HepG2 (cell line): ENCODE measurements around the gene OTOP1. TPM values are rescaled to one million over a fixed set of nuclear protein-coding genes. Genes with fewer than 3 reads are reported as not detected.

Source experiments
- ARNTL ChIP-seq: sonication (generic); formaldehyde crosslinking; IDR thresholded peaks from 2 replicates; pipeline ENCODE4 v1.4.0; 2020; ENCODE audit warnings: mild to moderate bottlenecking, missing genetic modification reagents
- CBFB ChIP-seq: sonication (generic); formaldehyde crosslinking; IDR thresholded peaks from 2 replicates; pipeline ENCODE4 v1.4.0; 2020; ENCODE audit warnings: missing genetic modification reagents
- CBX5 ChIP-seq: sonication (generic); formaldehyde crosslinking; IDR thresholded peaks from 2 replicates; pipeline ENCODE4 v1.4.0; 2020; ENCODE audit warnings: missing genetic modification reagents, borderline replicate concordance
- GATAD2A ChIP-seq: IDR thresholded peaks from 2 replicates; pipeline ENCODE4 v1.6.1; 2016
- KDM3A ChIP-seq: IDR thresholded peaks from 2 replicates; pipeline ENCODE4 v1.6.1; 2018; ENCODE audit warnings: low read depth, missing compliant biosample characterization
- MAZ ChIP-seq, 2 experiments: sonication (generic) in 1 of 2; formaldehyde crosslinking in 1 of 2; IDR thresholded peaks; 2 replicates each; pipeline versions ENCODE4 v1.5.0 to v1.6.1; 2012 to 2020; ENCODE audit warnings: low read depth in 2 of 2, mild to moderate bottlenecking in 2 of 2, borderline replicate concordance in 1 of 2, improper control_type of control experiment in 1 of 2, low read length in 1 of 2, missing genetic modification reagents in 1 of 2, moderate library complexity in 1 of 2
- REL ChIP-seq: sonication (generic); formaldehyde crosslinking; conservative IDR thresholded peaks from 2 replicates; pipeline ENCODE4 v1.8.0; 2022; ENCODE audit warnings: mild to moderate bottlenecking, missing genetic modification reagents, moderate library complexity
- RELA ChIP-seq: sonication (generic); formaldehyde crosslinking; IDR thresholded peaks from 2 replicates; pipeline ENCODE4 v1.4.0; 2020; ENCODE audit warnings: missing genetic modification reagents
- SOX6 ChIP-seq, 2 experiments: fragments of 450-650 bp in 1 of 2; sonication (generic) in 1 of 2; formaldehyde crosslinking in 1 of 2; IDR thresholded peaks; 2 replicates each; pipeline versions ENCODE4 v1.4.0 to v1.6.1; 2017 to 2020; ENCODE audit warnings: antibody characterized with exemption in 1 of 2, mild to moderate bottlenecking in 1 of 2, missing genetic modification reagents in 1 of 2
- ZFP90 ChIP-seq: sonication (generic); formaldehyde crosslinking; IDR thresholded peaks from 2 replicates; pipeline ENCODE4 v1.8.0; 2022; ENCODE audit warnings: missing genetic modification reagents, mild to moderate bottlenecking, inconsistent platforms, borderline replicate concordance
- ZNF124 ChIP-seq: sonication (generic); formaldehyde crosslinking; IDR thresholded peaks from 2 replicates; pipeline ENCODE4 v1.4.0; 2020; ENCODE audit warnings: missing genetic modification reagents
- ZNF17 ChIP-seq: sonication (generic); formaldehyde crosslinking; IDR thresholded peaks from 2 replicates; pipeline ENCODE4 v1.5.0; 2020; ENCODE audit warnings: mild to moderate bottlenecking, missing genetic modification reagents
- ZNF34 ChIP-seq: sonication (generic); formaldehyde crosslinking; IDR thresholded peaks from 2 replicates; pipeline ENCODE4 v1.4.0; 2020; ENCODE audit warnings: mild to moderate bottlenecking, missing genetic modification reagents, borderline replicate concordance
- ZNF441 ChIP-seq: sonication (generic); formaldehyde crosslinking; IDR thresholded peaks from 2 replicates; pipeline ENCODE4 v1.7.0; 2021; ENCODE audit warnings: missing genetic modification reagents, borderline replicate concordance
- ZNF543 ChIP-seq: sonication (generic); formaldehyde crosslinking; IDR thresholded peaks from 2 replicates; pipeline ENCODE4 v1.4.0; 2020; ENCODE audit warnings: mild to moderate bottlenecking, missing genetic modification reagents
- ZNF768 ChIP-seq: sonication (generic); formaldehyde crosslinking; IDR thresholded peaks from 2 replicates; pipeline ENCODE4 v1.4.0; 2020; ENCODE audit warnings: missing genetic modification reagents
- ZNF879 ChIP-seq: sonication (generic); formaldehyde crosslinking; IDR thresholded peaks from 2 replicates; pipeline ENCODE4 v1.8.1; 2023; ENCODE audit warnings: missing genetic modification reagents
- polyA plus RNA-seq, 8 experiments: library from polyadenylated mRNA; depleted of rRNA in 3 of 8; stranded (reverse) in 7 of 8; unstranded in 1 of 8; fragments of >200 nt; fragmentation: Illumina TruSeq in 4 of 8; extraction: Trizol in 4 of 8; gene quantifications; 2 replicates each; pipeline versions ENCODE4 v1.2.1 to v1.2.3, GENCODE V29; 2011 to 2016; ENCODE audit warnings: low read depth in 4 of 8, missing spikeins in 1 of 8, mixed read lengths in 1 of 8; ENCODE audit not compliant: insufficient read depth in 1 of 8
- total RNA-seq, 5 experiments: library from RNA; depleted of rRNA; stranded (reverse); fragments of >200 nt; fragmentation: Illumina TruSeq; extraction: Trizol; gene quantifications; 2 replicates each; pipeline ENCODE4 v1.2.3, GENCODE V29; 2016; ENCODE audit warnings: low read depth in 1 of 5
- TF ChIP-seq, protein P1 (sequence below): sonication (generic); formaldehyde crosslinking; IDR thresholded peaks from 2 replicates; pipeline ENCODE4 v1.8.1; 2023; ENCODE audit warnings: mild to moderate bottlenecking, missing genetic modification reagents
- TF ChIP-seq, protein P2 (sequence below): sonication (generic); formaldehyde crosslinking; IDR thresholded peaks from 2 replicates; pipeline ENCODE4 v1.4.0; 2020; ENCODE audit warnings: mild to moderate bottlenecking, missing genetic modification reagents
- TF ChIP-seq, protein P3 (sequence below): sonication (generic); formaldehyde crosslinking; IDR thresholded peaks from 2 replicates; pipeline ENCODE4 v1.8.0; 2022; ENCODE audit warnings: missing genetic modification reagents, mild to moderate bottlenecking, borderline replicate concordance
- TF ChIP-seq, protein P4 (sequence below): IDR thresholded peaks from 2 replicates; pipeline ENCODE4 v1.6.1; 2018; ENCODE audit warnings: missing genetic modification reagents, mild to moderate bottlenecking, missing compliant biosample characterization
- TF ChIP-seq, protein P5 (sequence below): IDR thresholded peaks from 2 replicates; pipeline ENCODE4 v1.6.1; 2016; ENCODE audit warnings: mild to moderate bottlenecking

Gene OTOP1
- total and polyA plus RNA-seq, 2 of the 13 experiments (the other 11 are each of a cell fraction or from before 2014, with no cell fraction given), result not detected

DNA sequence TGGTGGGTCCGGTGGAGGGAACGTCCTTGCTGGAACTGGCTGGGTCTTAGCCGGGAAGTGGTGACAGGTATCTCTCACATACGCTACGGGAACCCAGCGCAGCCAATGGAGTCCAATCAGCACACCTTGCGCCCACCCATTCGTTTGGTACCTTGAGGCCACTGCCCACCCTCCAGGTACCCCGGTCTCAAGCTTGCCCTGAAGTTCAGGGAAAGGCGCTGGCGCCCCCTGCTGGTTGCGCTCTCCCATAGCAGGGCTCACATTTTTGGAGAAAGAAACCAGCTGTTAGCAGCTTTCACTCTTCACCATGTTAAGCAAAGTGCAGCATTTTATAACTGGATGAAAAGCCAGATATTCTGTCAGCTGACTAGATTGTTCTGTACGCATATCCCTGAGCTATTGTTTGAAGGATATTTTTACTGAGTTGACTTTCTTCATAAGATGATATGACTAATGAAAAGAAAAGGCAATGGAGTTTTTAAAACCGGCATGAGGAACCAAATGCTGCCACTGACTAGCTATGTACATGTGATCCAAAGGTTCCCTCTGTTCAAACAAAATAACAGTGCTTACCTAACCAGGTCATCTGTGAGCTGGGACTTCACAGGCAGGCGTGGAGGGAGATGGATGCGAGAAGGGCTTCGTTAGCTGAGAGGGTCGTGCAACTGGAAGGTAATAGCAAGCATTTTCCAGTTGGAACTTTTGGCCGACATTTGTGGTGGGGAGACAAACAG, 43.7 kb downstream of the OTOP1 start (continued):
- TF ChIP-seq, protein P1, sequence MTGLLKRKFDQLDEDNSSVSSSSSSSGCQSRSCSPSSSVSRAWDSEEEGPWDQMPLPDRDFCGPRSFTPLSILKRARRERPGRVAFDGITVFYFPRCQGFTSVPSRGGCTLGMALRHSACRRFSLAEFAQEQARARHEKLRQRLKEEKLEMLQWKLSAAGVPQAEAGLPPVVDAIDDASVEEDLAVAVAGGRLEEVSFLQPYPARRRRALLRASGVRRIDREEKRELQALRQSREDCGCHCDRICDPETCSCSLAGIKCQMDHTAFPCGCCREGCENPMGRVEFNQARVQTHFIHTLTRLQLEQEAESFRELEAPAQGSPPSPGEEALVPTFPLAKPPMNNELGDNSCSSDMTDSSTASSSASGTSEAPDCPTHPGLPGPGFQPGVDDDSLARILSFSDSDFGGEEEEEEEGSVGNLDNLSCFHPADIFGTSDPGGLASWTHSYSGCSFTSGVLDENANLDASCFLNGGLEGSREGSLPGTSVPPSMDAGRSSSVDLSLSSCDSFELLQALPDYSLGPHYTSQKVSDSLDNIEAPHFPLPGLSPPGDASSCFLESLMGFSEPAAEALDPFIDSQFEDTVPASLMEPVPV (CRISPR knock-in tag), result no peak
- TF ChIP-seq, protein P2, sequence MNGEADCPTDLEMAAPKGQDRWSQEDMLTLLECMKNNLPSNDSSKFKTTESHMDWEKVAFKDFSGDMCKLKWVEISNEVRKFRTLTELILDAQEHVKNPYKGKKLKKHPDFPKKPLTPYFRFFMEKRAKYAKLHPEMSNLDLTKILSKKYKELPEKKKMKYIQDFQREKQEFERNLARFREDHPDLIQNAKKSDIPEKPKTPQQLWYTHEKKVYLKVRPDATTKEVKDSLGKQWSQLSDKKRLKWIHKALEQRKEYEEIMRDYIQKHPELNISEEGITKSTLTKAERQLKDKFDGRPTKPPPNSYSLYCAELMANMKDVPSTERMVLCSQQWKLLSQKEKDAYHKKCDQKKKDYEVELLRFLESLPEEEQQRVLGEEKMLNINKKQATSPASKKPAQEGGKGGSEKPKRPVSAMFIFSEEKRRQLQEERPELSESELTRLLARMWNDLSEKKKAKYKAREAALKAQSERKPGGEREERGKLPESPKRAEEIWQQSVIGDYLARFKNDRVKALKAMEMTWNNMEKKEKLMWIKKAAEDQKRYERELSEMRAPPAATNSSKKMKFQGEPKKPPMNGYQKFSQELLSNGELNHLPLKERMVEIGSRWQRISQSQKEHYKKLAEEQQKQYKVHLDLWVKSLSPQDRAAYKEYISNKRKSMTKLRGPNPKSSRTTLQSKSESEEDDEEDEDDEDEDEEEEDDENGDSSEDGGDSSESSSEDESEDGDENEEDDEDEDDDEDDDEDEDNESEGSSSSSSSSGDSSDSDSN (CRISPR knock-in tag), result no peak
- no peak for TF ChIP-seq CBX5 (CRISPR knock-in tag)
- TF ChIP-seq ZNF768 (CRISPR knock-in tag), result no peak
- TF ChIP-seq, protein P3, sequence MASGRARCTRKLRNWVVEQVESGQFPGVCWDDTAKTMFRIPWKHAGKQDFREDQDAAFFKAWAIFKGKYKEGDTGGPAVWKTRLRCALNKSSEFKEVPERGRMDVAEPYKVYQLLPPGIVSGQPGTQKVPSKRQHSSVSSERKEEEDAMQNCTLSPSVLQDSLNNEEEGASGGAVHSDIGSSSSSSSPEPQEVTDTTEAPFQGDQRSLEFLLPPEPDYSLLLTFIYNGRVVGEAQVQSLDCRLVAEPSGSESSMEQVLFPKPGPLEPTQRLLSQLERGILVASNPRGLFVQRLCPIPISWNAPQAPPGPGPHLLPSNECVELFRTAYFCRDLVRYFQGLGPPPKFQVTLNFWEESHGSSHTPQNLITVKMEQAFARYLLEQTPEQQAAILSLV (CRISPR knock-in tag), result no peak
- TF ChIP-seq MAZ (IDR thresholded peaks at IDR 0.05; ENCODE audit: borderline replicate concordance, low read depth, low read length), result no peak
- TF ChIP-seq MAZ (CRISPR knock-in tag; IDR thresholded peaks at IDR 0.05; ENCODE audit: low read depth), result no peak
- TF ChIP-seq GATAD2A (CRISPR knock-in tag), result 0 out of 2 replicates have a peak, but pooled peaks have one; percentile 18
- TF ChIP-seq CBFB (CRISPR knock-in tag), result no peak
- no peak for TF ChIP-seq ZNF34 (CRISPR knock-in tag)
- TF ChIP-seq, protein P4, sequence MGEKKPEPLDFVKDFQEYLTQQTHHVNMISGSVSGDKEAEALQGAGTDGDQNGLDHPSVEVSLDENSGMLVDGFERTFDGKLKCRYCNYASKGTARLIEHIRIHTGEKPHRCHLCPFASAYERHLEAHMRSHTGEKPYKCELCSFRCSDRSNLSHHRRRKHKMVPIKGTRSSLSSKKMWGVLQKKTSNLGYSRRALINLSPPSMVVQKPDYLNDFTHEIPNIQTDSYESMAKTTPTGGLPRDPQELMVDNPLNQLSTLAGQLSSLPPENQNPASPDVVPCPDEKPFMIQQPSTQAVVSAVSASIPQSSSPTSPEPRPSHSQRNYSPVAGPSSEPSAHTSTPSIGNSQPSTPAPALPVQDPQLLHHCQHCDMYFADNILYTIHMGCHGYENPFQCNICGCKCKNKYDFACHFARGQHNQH, result no peak
- no peak for TF ChIP-seq ZNF124 (CRISPR knock-in tag)
- TF ChIP-seq KDM3A (CRISPR knock-in tag), result no peak
- no peak for TF ChIP-seq ZNF879 (CRISPR knock-in tag)
- TF ChIP-seq ZNF441 (CRISPR knock-in tag), result no peak
- TF ChIP-seq ZFP90 (CRISPR knock-in tag), result no peak
- no peak for TF ChIP-seq REL
- TF ChIP-seq ZNF543, result no peak
- TF ChIP-seq RELA (CRISPR knock-in tag), result no peak
- 0 out of 2 replicates have a peak, but pooled peaks have one; percentile 32 for TF ChIP-seq ARNTL (CRISPR knock-in tag)
- TF ChIP-seq, protein P5, sequence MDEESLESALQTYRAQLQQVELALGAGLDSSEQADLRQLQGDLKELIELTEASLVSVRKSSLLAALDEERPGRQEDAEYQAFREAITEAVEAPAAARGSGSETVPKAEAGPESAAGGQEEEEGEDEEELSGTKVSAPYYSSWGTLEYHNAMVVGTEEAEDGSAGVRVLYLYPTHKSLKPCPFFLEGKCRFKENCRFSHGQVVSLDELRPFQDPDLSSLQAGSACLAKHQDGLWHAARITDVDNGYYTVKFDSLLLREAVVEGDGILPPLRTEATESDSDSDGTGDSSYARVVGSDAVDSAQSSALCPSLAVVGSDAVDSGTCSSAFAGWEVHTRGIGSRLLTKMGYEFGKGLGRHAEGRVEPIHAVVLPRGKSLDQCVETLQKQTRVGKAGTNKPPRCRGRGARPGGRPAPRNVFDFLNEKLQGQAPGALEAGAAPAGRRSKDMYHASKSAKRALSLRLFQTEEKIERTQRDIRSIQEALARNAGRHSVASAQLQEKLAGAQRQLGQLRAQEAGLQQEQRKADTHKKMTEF (CRISPR knock-in tag), result 0 out of 2 replicates have a peak, but pooled peaks have one; percentile 41
- no peak for TF ChIP-seq ZNF17 (CRISPR knock-in tag)
- no peak for TF ChIP-seq SOX6 (IDR thresholded peaks at IDR 0.05)
- peak; percentile 51 for TF ChIP-seq SOX6 (CRISPR knock-in tag; IDR thresholded peaks at IDR 0.05)
